Measurements from ENCODE around the gene OR10A3. TPM values are rescaled to one million over a fixed set of nuclear protein-coding genes. Genes with fewer than 3 reads are reported as not detected.

OR10A3 gene
- total and polyA plus RNA-seq, 10 donors = not detected

GRCh38 chr11:7967826-7968225 is 26.3 kb upstream of the OR10A3 start:
- H3K27ac ChIP-seq = no peak overlapping the region
- intact Hi-C loops (cut with DNase I; ENCODE audit: low total_unique reads) = no loop called here
- H3K36me3 ChIP-seq = no peaks in the 10 kb centered on the region
- no peaks in the 10 kb centered on the region for H3K4me1 ChIP-seq
- no peak for DNase-seq
- H3K4me3 ChIP-seq = no peak overlapping the region
- H3K9me3 ChIP-seq = no peaks in the 10 kb centered on the region
- TF ChIP-seq POLR2A (IDR thresholded peaks at IDR 0.05) (no peak), POLR2AphosphoS5 (IDR thresholded peaks at IDR 0.05) (no peak), CTCF (IDR thresholded peaks at IDR 0.05 in 8 of 11, conservative IDR thresholded peaks at IDR 0.05 in 3 of 11) (no peak)
- peaks cover 0 to 23% (median 0%) of the 10 kb centered on the region in 7 donors for H3K27me3 ChIP-seq (replicated peaks in 1 of 7)

GRCh38 chr11:7967097-7967496 is 25.6 kb upstream of the OR10A3 start:
- TF ChIP-seq POLR2A (IDR thresholded peaks at IDR 0.05) (no peak), CTCF (IDR thresholded peaks at IDR 0.05 in 8 of 11, conservative IDR thresholded peaks at IDR 0.05 in 3 of 11) (no peak)
- no peak overlapping the region for H3K27ac ChIP-seq
- no peaks in the 10 kb centered on the region for H3K4me1 ChIP-seq
- no peaks in the 10 kb centered on the region for H3K36me3 ChIP-seq
- no peak overlapping the region for H3K4me3 ChIP-seq
- 50 to 92% (median 70%) methylated on average over 1 of the region's 1 CpG for WGBS, 5 donors
- DNase-seq = no peak
- peaks cover 0 to 27% (median 0%) of the 10 kb centered on the region in 7 donors for H3K27me3 ChIP-seq (replicated peaks in 1 of 7)
- H3K9me3 ChIP-seq = no peaks in the 10 kb centered on the region
- intact Hi-C loops (cut with DNase I; ENCODE audit: low total_unique reads) = no loop called here

GRCh38 chr11:7965386-7965785 is 23.9 kb upstream of the OR10A3 start, which contains the start of gene NLRP10:
NLRP10 (minus strand) TSS chr11:7965447; CDS start chr11:7963495, 1,952 bp downstream.
- Histone ChIP-seq H3K4me3 (no peak within 1 kb of the TSS), H3K4me1 (no peaks in the 10 kb centered on the region), H3K36me3 (no peaks in the 10 kb centered on the region), H3K27me3 (replicated peaks in 1 of 7) (peaks cover 0 to 36% (median 0%) of the 10 kb centered on the region in 7 donors), H3K27ac (no peak within 1 kb of the TSS), H3K9me3 (no peaks in the 10 kb centered on the region)
- WGBS, 5 donors = 64 to 83% (median 71%) methylated on average over 1 of the region's 1 CpG
- intact Hi-C loops (cut with DNase I; ENCODE audit: low total_unique reads) = no loop called here
- TF ChIP-seq POLR2A (IDR thresholded peaks at IDR 0.05) (no peak), POLR2AphosphoS5 (IDR thresholded peaks at IDR 0.05) (no peak)
- no peak for DNase-seq

- TF ChIP-seq POLR2A (IDR thresholded peaks at IDR 0.05) = no peak
- no peak for TF ChIP-seq POLR2AphosphoS5 (IDR thresholded peaks at IDR 0.05)
- no peak for TF ChIP-seq CTCF (IDR thresholded peaks at IDR 0.05 in 8 of 11, conservative IDR thresholded peaks at IDR 0.05 in 3 of 11)
- DNase-seq = no peak
- Histone ChIP-seq H3K36me3 (no peaks in the 10 kb centered on the region), H3K9me3 (no peaks in the 10 kb centered on the region), H3K4me3 (no peak overlapping the region), H3K27me3 (replicated peaks in 1 of 7) (peaks cover 0 to 36% (median 0%) of the 10 kb centered on the region in 7 donors), H3K4me1 (no peaks in the 10 kb centered on the region), H3K27ac (no peak overlapping the region)
- intact Hi-C loops (cut with DNase I; ENCODE audit: low total_unique reads) = no loop called here
These were observed 23.4 kb upstream of the OR10A3 start for GRCh38 chr11:7964873-7965272.

- H3K27ac ChIP-seq = no peak overlapping the region
- 60 to 61% (median 61%) methylated on average over 3 of the region's 3 CpGs for WGBS, 5 donors
- DNase-seq = no peak
- intact Hi-C loops (cut with DNase I; ENCODE audit: low total_unique reads) = no loop called here
- H3K4me3 ChIP-seq = no peak overlapping the region
- TF ChIP-seq POLR2A (IDR thresholded peaks at IDR 0.05) = no peak
- no peak for TF ChIP-seq POLR2AphosphoS5 (IDR thresholded peaks at IDR 0.05)
- no peak for TF ChIP-seq CTCF (IDR thresholded peaks at IDR 0.05 in 8 of 11, conservative IDR thresholded peaks at IDR 0.05 in 3 of 11)
- H3K27me3 ChIP-seq (replicated peaks in 1 of 7) = peaks cover 0 to 38% (median 0%) of the 10 kb centered on the region in 7 donors
- H3K4me1 ChIP-seq = no peaks in the 10 kb centered on the region
- no peaks in the 10 kb centered on the region for H3K9me3 ChIP-seq
- H3K36me3 ChIP-seq = no peaks in the 10 kb centered on the region
These were observed 22.8 kb upstream of the OR10A3 start for GRCh38 chr11:7964261-7964660.
